GM23338 (cell line): Measurements from ENCODE around the gene CD80. TPM values are rescaled to one million over a fixed set of nuclear protein-coding genes. Genes with fewer than 3 reads are reported as not detected.

ENCODE experiments used
- ATAC-seq: fragments of 200-7000 bp; cut with Tn5 transposase; 3 replicates; pipeline ENCODE4 v1.9.1; 2020
- DNase-seq: peaks from one replicate; pipeline ENCODE4 v3.0.0-alpha.2; 2015; ENCODE audit warnings: low spot score
- H2AFZ ChIP-seq: fragments of 200-600 bp; sonication (generic); 2 replicates; pipeline ENCODE4 v1.8.0; 2016; ENCODE audit warnings: antibody characterized with exemption, mild to moderate bottlenecking, moderate library complexity
- H3F3A ChIP-seq: fragments of 200-600 bp; sonication (generic); replicated peaks from 2 replicates; pipeline ENCODE4 v1.8.0; 2017; ENCODE audit warnings: antibody characterized with exemption, mixed run types, low read depth
- H3K27ac ChIP-seq: fragments of 200-600 bp; sonication (generic); 2 replicates; pipeline ENCODE4 v1.6.1; 2016; ENCODE audit warnings: low read depth
- H3K27me3 ChIP-seq: fragments of 200-600 bp; sonication (generic); 2 replicates; pipeline ENCODE4 v1.8.0; 2016; ENCODE audit warnings: mild to moderate bottlenecking, mixed run types, moderate library complexity; ENCODE audit not compliant: insufficient read depth
- H3K36me3 ChIP-seq: fragments of 200-600 bp; sonication (generic); 2 replicates; pipeline ENCODE4 v1.8.0; 2016; ENCODE audit warnings: mild to moderate bottlenecking; ENCODE audit not compliant: insufficient read depth
- H3K4me1 ChIP-seq: fragments of 200-600 bp; sonication (generic); 2 replicates; pipeline ENCODE4 v1.8.0; 2016; ENCODE audit warnings: mild to moderate bottlenecking, moderate library complexity; ENCODE audit not compliant: insufficient read depth
- H3K4me2 ChIP-seq: fragments of 200-600 bp; sonication (generic); 2 replicates; pipeline ENCODE4 v1.7.1; 2017; ENCODE audit warnings: mixed run types
- H3K4me3 ChIP-seq: fragments of 200-600 bp; sonication (generic); 2 replicates; pipeline ENCODE4 v1.6.1; 2016; ENCODE audit warnings: mixed run types
- H3K79me2 ChIP-seq: fragments of 200-600 bp; sonication (generic); replicated peaks from 2 replicates; pipeline ENCODE4 v1.8.0; 2017; ENCODE audit warnings: mild to moderate bottlenecking; ENCODE audit not compliant: insufficient read depth
- H3K9me2 ChIP-seq: fragments of 200-600 bp; sonication (generic); 2 replicates; pipeline ENCODE4 v1.8.0; 2017; ENCODE audit not compliant: insufficient read depth
- H4K20me1 ChIP-seq: fragments of 200-600 bp; sonication (generic); replicated peaks from 2 replicates; pipeline ENCODE4 v1.8.0; 2017; ENCODE audit warnings: mild to moderate bottlenecking; ENCODE audit not compliant: insufficient read depth
- H3K27ac Mint-ChIP-seq: 2 replicates; pipeline ENCODE4 v1.8.0; 2020; ENCODE audit warnings: inconsistent platforms, mild to moderate bottlenecking, moderate library complexity, mixed read lengths
- H3K27me3 Mint-ChIP-seq: 3 replicates; pipeline ENCODE4 v1.8.0; 2022; ENCODE audit warnings: low read depth, mild to moderate bottlenecking, moderate library complexity, mixed read lengths, inconsistent platforms; ENCODE audit not compliant: insufficient read depth, poor library complexity
- H3K36me3 Mint-ChIP-seq: 3 replicates; pipeline ENCODE4 v1.8.0; 2021; ENCODE audit warnings: low read depth, mild to moderate bottlenecking, inconsistent platforms, moderate library complexity, mixed read lengths
- H3K4me1 Mint-ChIP-seq: 3 replicates; pipeline ENCODE4 v1.8.0; 2020; ENCODE audit warnings: mild to moderate bottlenecking, inconsistent platforms, mixed read lengths
- H3K4me3 Mint-ChIP-seq: 3 replicates; pipeline ENCODE4 v1.8.0; 2021; ENCODE audit warnings: moderate library complexity, mild to moderate bottlenecking, inconsistent platforms, mixed read lengths
- H3K9me3 Mint-ChIP-seq: 3 replicates; pipeline ENCODE4 v1.8.0; 2020; ENCODE audit warnings: moderate library complexity, mild to moderate bottlenecking, inconsistent platforms, mixed read lengths
- CREB1 ChIP-seq: fragments of 250-450 bp; sonication (Bioruptor Pico); IDR thresholded peaks from 2 replicates; pipeline ENCODE4 v1.5.0; 2020; ENCODE audit warnings: low read depth, mild to moderate bottlenecking, moderate library complexity
- EZH2 ChIP-seq: fragments of 200-600 bp; sonication (generic); IDR thresholded peaks from one replicate; pipeline ENCODE4 v1.8.0; 2017; ENCODE audit warnings: antibody characterized with exemption, mild to moderate bottlenecking, low read depth; ENCODE audit not compliant: unreplicated experiment
- JUNB ChIP-seq: IDR thresholded peaks from one replicate; pipeline ENCODE4 v1.6.1; 2016; ENCODE audit warnings: antibody characterized with exemption; ENCODE audit not compliant: unreplicated experiment
- NANOG ChIP-seq: IDR thresholded peaks from 2 replicates; pipeline ENCODE4 v1.6.1; 2016; ENCODE audit warnings: antibody characterized with exemption, borderline replicate concordance
- POLR2AphosphoS5 ChIP-seq: IDR thresholded peaks from 2 replicates; pipeline ENCODE4 v1.6.1; 2016; ENCODE audit warnings: antibody characterized with exemption, low read depth
- STAT1 ChIP-seq: IDR thresholded peaks from one replicate; pipeline ENCODE4 v1.6.1; 2016; ENCODE audit warnings: antibody characterized with exemption; ENCODE audit not compliant: unreplicated experiment
- ZNF114 ChIP-seq: fragments of 250-450 bp; sonication (Bioruptor Pico); IDR thresholded peaks from 2 replicates; pipeline ENCODE4 v1.5.0; 2020; ENCODE audit warnings: mild to moderate bottlenecking, moderate library complexity
- ZNF331 ChIP-seq: fragments of 250-450 bp; sonication (Bioruptor Pico); IDR thresholded peaks from 2 replicates; pipeline ENCODE4 v1.5.0; 2020; ENCODE audit warnings: low read depth, mild to moderate bottlenecking, moderate library complexity
- ZNF462 ChIP-seq: fragments of 250-450 bp; sonication (Bioruptor Pico); IDR thresholded peaks from 2 replicates; pipeline ENCODE4 v1.5.0; 2020; ENCODE audit warnings: mild to moderate bottlenecking, moderate library complexity
- polyA plus RNA-seq: library from polyadenylated mRNA; unstranded; fragments of >200 nt; fragmentation: Nextera tagmentation; extraction: Ambion mirVana; gene quantifications from 2 replicates; pipeline ENCODE4 v1.2.1, GENCODE V29; 2016
- total RNA-seq: library from RNA; depleted of rRNA; stranded (reverse); fragments of >200 nt; shearing (Covaris generic); gene quantifications from 2 replicates; pipeline ENCODE4 v1.2.3, GENCODE V29; 2014
- TF ChIP-seq, protein P1 (sequence below), 2 experiments: fragments of 200-600 bp in 1 of 2; sonication (generic) in 1 of 2; conservative IDR thresholded peaks; 2 replicates each; pipeline versions ENCODE4 v1.5.1 to v1.6.1; 2016 to 2017; ENCODE audit warnings: antibody characterized with exemption in 2 of 2, low read depth in 2 of 2, mild to moderate bottlenecking in 2 of 2, moderate library complexity in 1 of 2
- TF ChIP-seq, protein P2 (sequence below): IDR thresholded peaks from 2 replicates; pipeline ENCODE4 v1.6.1; 2016; ENCODE audit warnings: antibody characterized with exemption
- TF ChIP-seq, protein P3 (sequence below): IDR thresholded peaks from one replicate; pipeline ENCODE4 v1.6.1; 2018; ENCODE audit warnings: antibody characterized with exemption; ENCODE audit not compliant: unreplicated experiment

The CD80 gene
- total and polyA plus RNA-seq, 2 experiments from 2014 or later = not detected

- TF ChIP-seq ZNF462 (CRISPR knock-in tag) (no peak), POLR2AphosphoS5 (no peak), ZNF331 (CRISPR knock-in tag) (no peak), NANOG (no peak), EZH2 (no peak)
These were observed 2.1 kb downstream of the CD80 start (continued) for GRCh38 chr3:119557192-119557876.

- Mint-ChIP-seq H3K4me3 (no peak overlapping the region), H3K36me3 (no peaks in the 10 kb centered on the region), H3K9me3 (no peaks in the 10 kb centered on the region), H3K27me3 (no peaks in the 10 kb centered on the region), H3K4me1 (peaks cover 3% of the 10 kb centered on the region; the same call in 1 of the 3 replicates), H3K27ac (no peak overlapping the region)
- no peak for ATAC-seq
- peak overlapping the region; percentile 81; the same call in 1 of the 2 replicates for H2AFZ ChIP-seq
- no peaks in the 10 kb centered on the region for H4K20me1 ChIP-seq
- no peaks in the 10 kb centered on the region for H3K79me2 ChIP-seq
- H3K27me3 ChIP-seq = no peaks in the 10 kb centered on the region
- no peaks in the 10 kb centered on the region for H3K4me1 ChIP-seq
- no peak overlapping the region for H3K4me2 ChIP-seq
- no peak for DNase-seq
- no peak overlapping the region for H3K4me3 ChIP-seq
- H3F3A ChIP-seq = no peaks in the 10 kb centered on the region
- no peaks in the 10 kb centered on the region for H3K36me3 ChIP-seq
- no peak overlapping the region for H3K27ac ChIP-seq
- 0 out of 2 replicates have a peak, but pooled peaks cover 3% of the 10 kb centered on the region for H3K9me2 ChIP-seq
- TF ChIP-seq, protein P1, sequence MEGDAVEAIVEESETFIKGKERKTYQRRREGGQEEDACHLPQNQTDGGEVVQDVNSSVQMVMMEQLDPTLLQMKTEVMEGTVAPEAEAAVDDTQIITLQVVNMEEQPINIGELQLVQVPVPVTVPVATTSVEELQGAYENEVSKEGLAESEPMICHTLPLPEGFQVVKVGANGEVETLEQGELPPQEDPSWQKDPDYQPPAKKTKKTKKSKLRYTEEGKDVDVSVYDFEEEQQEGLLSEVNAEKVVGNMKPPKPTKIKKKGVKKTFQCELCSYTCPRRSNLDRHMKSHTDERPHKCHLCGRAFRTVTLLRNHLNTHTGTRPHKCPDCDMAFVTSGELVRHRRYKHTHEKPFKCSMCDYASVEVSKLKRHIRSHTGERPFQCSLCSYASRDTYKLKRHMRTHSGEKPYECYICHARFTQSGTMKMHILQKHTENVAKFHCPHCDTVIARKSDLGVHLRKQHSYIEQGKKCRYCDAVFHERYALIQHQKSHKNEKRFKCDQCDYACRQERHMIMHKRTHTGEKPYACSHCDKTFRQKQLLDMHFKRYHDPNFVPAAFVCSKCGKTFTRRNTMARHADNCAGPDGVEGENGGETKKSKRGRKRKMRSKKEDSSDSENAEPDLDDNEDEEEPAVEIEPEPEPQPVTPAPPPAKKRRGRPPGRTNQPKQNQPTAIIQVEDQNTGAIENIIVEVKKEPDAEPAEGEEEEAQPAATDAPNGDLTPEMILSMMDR (conservative IDR thresholded peaks at IDR 0.05; ENCODE audit: low read depth in 2 of 2) = no peak
- no peak for TF ChIP-seq POLR2AphosphoS5
- TF ChIP-seq ZNF331 (CRISPR knock-in tag) = no peak
- TF ChIP-seq, protein P2, sequence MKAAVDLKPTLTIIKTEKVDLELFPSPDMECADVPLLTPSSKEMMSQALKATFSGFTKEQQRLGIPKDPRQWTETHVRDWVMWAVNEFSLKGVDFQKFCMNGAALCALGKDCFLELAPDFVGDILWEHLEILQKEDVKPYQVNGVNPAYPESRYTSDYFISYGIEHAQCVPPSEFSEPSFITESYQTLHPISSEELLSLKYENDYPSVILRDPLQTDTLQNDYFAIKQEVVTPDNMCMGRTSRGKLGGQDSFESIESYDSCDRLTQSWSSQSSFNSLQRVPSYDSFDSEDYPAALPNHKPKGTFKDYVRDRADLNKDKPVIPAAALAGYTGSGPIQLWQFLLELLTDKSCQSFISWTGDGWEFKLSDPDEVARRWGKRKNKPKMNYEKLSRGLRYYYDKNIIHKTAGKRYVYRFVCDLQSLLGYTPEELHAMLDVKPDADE = no peak
- no peak for TF ChIP-seq JUNB
- TF ChIP-seq ZNF114 = no peak
- no peak for TF ChIP-seq STAT1
- TF ChIP-seq, protein P3, sequence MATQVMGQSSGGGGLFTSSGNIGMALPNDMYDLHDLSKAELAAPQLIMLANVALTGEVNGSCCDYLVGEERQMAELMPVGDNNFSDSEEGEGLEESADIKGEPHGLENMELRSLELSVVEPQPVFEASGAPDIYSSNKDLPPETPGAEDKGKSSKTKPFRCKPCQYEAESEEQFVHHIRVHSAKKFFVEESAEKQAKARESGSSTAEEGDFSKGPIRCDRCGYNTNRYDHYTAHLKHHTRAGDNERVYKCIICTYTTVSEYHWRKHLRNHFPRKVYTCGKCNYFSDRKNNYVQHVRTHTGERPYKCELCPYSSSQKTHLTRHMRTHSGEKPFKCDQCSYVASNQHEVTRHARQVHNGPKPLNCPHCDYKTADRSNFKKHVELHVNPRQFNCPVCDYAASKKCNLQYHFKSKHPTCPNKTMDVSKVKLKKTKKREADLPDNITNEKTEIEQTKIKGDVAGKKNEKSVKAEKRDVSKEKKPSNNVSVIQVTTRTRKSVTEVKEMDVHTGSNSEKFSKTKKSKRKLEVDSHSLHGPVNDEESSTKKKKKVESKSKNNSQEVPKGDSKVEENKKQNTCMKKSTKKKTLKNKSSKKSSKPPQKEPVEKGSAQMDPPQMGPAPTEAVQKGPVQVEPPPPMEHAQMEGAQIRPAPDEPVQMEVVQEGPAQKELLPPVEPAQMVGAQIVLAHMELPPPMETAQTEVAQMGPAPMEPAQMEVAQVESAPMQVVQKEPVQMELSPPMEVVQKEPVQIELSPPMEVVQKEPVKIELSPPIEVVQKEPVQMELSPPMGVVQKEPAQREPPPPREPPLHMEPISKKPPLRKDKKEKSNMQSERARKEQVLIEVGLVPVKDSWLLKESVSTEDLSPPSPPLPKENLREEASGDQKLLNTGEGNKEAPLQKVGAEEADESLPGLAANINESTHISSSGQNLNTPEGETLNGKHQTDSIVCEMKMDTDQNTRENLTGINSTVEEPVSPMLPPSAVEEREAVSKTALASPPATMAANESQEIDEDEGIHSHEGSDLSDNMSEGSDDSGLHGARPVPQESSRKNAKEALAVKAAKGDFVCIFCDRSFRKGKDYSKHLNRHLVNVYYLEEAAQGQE = no peak
- no peak for TF ChIP-seq NANOG
- no peak for TF ChIP-seq CREB1 (CRISPR knock-in tag)
These were observed 3.5 kb downstream of the CD80 start for GRCh38 chr3:119555929-119556328.
